GM20431 (cell line): Measurements from ENCODE around the gene OR2B2.

Source experiments
- in situ Hi-C: fragments of 300-500 bp; cut with MseI, MboI; formaldehyde crosslinking; loops from one replicate; pipeline ENCODE4 v1.15.0; 2020; ENCODE audit warnings: low sequenced_read_pairs; ENCODE audit not compliant: unreplicated experiment

The OR2B2 gene

GRCh38 chr6:27893836-27894807, 18.1 kb downstream of the OR2B2 start:
- in situ Hi-C loops = loop anchor here (10.0 kb wide), 1 partner anchor 739 kb away; no protein-coding TSS in a partner anchor

DNA sequence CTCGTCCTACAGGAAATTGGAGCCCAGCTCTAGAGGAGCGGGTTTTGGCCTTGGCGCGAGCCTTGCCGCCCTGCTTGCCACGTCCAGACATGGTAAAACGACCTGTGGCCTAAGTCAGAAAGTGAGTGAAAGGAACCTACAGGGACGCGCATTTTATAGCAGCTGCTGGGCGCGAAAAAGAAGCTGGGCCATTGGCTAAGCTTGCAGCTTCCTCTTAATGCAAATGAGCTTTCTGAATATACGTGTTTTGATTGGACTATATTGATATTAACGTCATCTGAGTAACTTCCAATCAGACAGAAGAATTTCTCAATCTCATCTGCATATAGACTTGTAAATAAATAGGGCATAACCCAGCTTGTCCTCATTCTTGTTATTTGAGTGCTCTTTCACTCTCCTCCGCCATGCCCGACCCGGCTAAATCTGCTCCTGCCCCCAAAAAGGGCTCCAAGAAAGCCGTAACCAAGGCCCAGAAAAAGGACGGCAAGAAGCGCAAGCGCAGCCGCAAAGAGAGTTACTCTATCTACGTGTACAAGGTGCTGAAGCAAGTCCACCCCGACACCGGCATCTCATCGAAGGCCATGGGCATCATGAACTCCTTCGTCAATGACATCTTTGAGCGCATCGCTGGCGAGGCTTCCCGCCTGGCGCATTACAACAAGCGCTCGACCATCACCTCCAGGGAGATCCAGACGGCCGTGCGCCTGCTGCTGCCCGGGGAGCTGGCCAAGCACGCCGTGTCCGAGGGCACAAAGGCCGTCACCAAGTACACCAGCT, 18.9 kb downstream of the OR2B2 start:
- in situ Hi-C loops = loop anchor here (10.0 kb wide), 1 partner anchor 738 kb away; no protein-coding TSS in a partner anchor

DNA sequence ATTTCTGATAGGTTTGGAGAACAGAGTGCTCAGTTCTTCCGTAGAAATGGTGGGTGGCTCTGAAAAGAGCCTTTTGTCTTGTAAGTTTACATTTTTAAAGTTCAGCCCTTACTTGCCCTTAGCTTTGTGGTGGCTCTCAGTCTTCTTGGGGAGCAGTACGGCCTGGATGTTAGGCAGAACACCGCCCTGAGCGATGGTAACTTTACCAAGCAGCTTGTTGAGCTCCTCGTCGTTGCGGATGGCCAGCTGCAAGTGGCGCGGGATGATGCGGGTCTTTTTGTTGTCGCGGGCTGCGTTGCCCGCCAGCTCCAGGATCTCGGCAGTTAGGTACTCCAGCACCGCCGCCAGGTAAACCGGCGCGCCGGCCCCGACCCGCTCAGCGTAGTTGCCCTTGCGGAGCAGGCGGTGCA, 19.5 kb downstream of the OR2B2 start:
- in situ Hi-C loops = loop anchor here (10.0 kb wide), 1 partner anchor 738 kb away; no protein-coding TSS in a partner anchor

DNA sequence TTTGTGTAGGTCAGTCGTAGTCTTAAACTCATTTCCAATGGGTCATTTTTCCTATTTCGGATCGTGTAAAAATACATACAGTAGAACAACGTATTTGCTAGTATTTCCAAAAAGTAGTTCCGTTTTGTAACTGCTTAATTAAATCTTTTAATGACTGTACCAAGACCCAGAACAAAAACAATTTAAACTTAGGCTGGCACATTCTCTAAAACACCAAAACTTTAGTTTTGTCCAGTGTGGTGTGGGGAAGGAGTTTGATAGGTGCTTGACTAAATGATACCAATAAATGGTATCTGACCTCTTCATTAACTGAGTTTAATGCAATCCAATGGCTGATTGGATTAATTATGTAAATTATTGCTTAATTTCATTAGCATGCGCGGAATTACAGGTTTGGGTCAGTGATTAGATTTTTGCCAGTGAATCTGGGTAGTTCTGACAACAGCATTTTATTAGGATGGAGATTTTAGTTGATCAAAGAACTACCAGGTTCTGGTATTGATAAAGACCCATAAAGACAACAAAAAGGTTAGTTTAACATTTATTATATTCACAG, 20.8 kb downstream of the OR2B2 start:
- in situ Hi-C loops = loop anchor here (10.0 kb wide), 1 partner anchor 737 kb away; no protein-coding TSS in a partner anchor

DNA sequence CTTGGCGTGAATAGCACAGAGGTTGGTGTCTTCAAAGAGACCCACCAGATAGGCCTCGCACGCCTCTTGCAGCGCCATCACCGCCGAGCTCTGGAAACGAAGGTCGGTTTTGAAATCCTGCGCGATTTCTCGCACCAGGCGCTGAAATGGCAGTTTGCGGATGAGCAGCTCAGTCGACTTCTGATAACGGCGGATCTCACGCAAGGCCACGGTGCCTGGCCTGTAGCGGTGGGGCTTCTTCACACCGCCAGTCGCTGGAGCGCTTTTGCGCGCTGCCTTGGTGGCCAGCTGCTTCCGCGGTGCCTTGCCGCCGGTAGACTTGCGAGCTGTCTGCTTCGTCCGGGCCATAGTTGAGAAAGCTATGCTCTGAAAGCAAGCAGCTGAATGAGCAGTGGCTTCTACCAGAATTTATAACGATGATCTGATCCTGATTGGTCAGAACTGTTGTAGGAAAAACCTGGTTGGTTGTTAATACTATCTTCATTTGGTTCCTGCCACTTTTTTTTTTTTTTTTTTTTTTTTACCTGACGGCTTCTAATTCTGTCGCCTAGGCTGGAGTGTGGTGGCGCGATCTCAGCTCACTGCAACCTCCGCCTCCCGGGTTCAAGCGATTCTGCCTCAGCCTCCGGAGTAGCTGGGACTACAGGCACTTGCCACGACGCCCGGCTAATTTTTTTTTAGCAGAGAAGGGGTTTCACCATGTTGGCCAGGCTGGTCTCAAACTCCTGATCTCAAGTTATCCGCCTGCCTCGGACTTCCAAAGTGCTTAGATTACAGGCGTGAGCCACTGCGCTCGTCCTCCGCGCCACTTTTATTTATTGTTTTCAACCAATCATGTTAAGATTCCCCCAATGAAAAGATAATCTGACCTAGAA, 21.5 kb downstream of the OR2B2 start:
- in situ Hi-C loops = loop anchor here (10.0 kb wide), 1 partner anchor 736 kb away; no protein-coding TSS in a partner anchor

DNA sequence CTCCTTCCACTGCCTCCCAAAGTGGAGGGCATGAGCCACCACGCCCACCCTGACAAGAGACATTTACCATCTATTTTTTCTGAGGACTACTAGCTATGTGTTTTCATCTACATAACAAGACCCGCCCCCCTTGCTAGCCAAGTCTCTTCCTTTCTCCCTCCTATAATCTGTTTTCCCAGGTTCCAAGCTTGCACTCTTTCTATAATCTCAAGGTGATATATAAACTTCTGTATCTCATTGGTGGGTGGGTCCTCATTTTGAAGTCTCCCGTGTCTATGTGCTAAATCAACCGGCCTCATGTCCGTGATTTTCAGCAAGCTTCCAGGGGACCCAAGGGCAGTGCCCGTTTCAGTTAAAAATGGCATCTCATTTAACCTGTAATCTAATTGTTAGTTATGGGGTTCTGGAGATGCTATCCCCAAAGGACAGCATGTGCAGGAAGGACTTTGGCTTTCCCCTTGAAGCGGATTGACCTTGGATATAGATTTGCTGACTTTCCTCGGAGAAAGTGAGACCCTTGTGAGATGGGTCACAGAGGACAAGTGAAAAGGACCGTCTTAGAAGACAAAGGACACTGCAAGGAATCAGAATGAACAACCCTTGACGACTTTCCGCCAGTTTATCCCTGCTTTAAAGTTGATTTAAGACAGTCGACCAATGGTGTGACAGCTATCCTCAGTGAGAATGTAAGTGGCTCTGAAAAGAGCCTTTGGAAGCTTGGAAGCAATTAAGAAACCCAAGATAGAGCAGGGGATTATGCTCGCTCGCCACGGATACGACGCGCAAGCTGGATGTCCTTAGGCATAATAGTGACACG, 22.4 kb downstream of the OR2B2 start:
- in situ Hi-C loops = loop anchor here (10.0 kb wide), 1 partner anchor 735 kb away; no protein-coding TSS in a partner anchor

- in situ Hi-C loops = no loop called here
Observed at GRCh38 chr6:27889275-27889627, 22.9 kb downstream of the OR2B2 start.

DNA sequence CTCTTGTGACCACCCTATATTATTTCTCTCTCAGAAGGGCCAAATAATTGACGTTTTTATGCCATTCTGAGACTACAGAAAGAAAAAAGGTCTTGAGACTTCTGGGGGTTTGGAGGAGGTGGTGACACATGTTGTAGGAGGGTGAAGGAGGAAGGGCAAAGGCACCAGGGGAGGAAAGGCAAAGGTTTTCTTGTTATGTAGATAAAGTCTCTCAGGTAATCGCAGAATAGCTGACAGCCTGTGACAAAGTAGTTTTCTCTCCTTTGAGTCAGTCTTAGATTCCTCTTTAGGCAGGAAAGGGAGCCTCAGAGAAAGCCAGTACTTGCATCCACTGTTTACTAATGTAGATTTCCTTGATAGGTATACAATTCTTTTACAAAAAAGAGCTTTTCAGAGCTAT, 23.6 kb downstream of the OR2B2 start:
- in situ Hi-C loops = no loop called here

DNA sequence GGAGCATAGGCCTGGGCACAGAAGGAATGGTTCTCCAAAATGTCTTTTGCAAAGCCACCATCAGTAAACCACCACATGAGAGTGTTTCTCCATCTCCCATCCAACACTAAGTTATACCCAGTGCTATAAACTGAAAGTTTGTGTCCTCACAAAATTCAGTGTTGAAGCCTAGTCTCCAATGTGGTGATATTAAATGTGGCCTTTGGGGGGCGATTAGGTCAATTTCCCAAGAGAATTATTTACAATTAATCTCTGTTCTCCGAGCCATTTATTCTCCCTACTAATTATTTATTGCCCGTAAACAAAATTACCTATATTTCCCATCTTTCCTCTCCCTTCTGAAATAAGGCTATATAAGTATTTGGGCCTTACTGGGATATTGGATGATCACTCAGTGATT, 26.1 kb downstream of the OR2B2 start:
- in situ Hi-C loops = no loop called here

DNA sequence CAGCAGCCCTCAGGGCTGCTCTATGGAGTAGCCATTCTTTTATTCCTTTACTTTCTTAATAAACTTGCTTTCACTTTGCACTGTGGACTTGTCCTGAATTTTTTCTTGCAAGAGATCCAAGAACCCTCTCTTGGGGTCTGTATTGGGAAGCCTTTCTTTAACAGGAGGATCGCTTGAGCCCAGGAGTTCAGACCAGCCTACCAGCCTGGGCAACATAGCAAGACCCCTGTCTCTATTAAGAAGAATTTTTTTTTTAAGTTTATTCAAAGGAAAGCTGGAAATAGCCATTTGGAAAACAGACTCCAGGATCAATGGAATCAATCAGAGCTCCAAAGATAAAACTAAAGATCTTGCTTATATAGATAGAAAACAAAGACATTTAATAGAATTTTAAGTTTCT, 29.1 kb downstream of the OR2B2 start:
- in situ Hi-C loops = no loop called here

DNA sequence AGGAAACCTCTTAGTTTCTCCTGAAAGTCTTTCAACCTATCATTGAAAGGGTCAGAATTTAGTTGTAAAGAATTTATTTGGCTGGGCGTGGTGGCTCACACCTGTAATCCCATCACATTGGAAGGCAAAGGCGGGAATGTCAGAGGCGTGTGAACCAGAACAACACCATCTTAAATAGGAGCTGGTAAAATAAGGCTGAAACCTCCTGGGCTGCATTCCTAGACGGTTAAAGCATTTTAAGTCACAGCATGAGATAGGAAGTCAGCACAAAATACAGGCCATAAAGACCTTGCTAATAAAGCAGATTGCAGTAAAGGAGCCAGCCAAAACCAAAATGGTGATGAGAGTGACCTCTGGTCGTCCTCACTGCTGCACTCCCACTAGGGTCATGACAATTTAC, 29.6 kb downstream of the OR2B2 start:
- in situ Hi-C loops = no loop called here

DNA sequence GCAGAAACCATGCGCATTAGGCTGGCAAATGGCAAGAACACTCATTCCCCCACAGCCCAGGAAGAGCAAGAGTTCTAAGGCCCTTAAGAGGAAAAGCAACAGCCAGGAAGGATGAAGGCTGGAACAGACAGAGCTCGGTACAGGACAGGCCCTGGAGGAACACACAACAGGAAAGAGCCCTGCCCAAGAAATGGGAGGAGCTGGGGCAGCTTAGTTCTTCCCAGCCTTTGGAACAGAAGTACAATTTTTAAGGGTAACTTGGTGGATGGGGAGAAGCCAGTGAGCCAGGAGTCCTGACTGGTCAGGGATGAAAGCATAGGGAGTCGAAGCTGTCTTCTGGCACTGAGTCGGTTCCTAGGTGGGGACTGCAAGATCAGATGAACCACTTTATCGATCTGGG, 32.4 kb downstream of the OR2B2 start:
- in situ Hi-C loops = no loop called here

- in situ Hi-C loops = no loop called here
Observed at GRCh38 chr6:27874016-27874415, 38.2 kb downstream of the OR2B2 start.

DNA sequence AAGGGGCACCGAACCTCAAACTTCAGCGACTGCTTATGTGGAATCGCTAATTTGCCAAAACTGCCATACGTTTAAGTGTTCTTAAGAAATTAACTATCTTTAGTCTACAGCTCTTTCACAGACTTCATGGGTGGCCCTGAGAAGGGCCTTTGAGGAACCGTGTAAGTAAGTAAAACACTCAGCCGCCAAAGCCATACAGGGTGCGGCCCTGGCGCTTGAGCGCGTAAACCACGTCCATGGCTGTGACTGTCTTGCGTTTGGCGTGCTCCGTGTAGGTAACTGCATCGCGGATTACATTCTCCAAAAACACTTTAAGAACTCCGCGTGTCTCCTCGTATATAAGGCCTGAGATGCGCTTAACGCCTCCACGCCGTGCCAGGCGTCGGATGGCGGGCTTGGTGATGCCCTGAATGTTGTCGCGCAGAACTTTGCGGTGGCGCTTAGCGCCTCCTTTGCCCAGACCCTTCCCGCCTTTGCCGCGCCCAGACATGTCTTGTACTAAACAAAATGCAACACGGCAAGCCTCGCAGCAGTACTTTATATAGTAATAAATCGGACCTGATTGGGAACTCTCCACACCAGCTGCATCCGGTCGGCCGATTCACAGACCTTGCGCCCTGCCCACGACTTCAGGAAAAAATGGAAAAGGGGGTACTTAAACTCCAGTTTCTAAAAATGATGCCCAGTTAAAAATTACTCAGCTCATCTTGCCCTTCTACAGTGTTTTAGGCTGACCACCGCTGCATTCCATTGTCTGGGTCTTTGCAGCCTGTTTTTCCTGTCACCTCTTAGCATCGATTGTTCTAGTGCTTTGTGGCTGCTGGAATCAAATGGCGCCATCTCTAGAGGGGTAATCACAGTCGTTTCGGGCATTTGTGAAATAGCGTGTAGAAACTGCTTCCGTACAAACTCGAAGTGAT, 38.9 kb downstream of the OR2B2 start:
- in situ Hi-C loops = no loop called here

GRCh38 chr6:27872642-27873020, 39.6 kb downstream of the OR2B2 start:
- in situ Hi-C loops = no loop called here

DNA sequence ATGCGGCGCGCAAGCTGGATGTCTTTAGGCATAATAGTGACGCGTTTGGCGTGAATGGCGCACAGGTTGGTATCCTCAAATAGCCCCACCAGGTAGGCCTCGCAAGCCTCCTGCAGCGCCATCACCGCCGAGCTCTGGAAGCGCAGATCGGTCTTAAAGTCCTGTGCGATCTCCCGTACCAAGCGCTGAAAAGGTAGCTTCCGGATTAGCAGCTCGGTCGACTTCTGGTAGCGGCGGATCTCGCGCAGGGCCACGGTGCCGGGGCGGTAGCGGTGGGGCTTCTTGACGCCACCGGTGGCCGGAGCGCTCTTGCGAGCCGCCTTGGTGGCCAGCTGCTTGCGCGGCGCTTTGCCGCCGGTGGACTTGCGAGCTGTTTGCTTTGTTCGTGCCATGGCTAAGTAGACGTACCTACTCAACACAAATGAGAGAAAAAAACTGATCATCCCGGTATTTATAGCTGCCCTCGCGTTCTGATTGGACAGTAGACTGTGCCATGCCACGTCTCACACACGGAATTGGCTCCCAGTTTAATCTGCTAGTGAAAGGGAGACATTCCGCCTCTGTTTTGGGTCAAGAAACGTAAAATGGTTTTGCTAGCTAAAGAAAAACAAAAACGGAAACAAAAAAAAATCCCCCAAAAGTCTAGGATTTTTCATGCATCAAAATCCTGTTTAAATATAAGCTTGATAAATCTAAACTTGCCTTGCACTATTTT, 40.1 kb downstream of the OR2B2 start:
- in situ Hi-C loops = no loop called here

GRCh38 chr6:27870291-27870870, 41.8 kb downstream of the OR2B2 start:
- in situ Hi-C loops = no loop called here
